Immature natural killer cell (primary cell): Measurements from ENCODE around the gene MVB12B. TPM values are rescaled to one million over a fixed set of nuclear protein-coding genes. Genes with fewer than 3 reads are reported as not detected.
"Not testable (repeated sequence)": the region's sequence is repeated elsewhere in the genome, so short reads cannot be mapped to it uniquely, and the experiment has no call there.

Source experiments
- DNase-seq, 3 donors: peaks; one replicate each; pipeline ENCODE4 v3.0.0; 2022; ENCODE audit warnings: mixed read lengths in 1 of 3
- H3K27ac Mint-ChIP-seq, 6 donors: one replicate each; pipeline ENCODE4 v1.8.0; 2020; ENCODE audit warnings: mixed read lengths in 6 of 6, mild to moderate bottlenecking in 5 of 6, inconsistent platforms in 4 of 6, moderate library complexity in 3 of 6
- H3K27me3 Mint-ChIP-seq, 3 donors: one replicate each; pipeline ENCODE4 v1.8.0; 2020 to 2021; ENCODE audit warnings: low read depth in 3 of 3, mild to moderate bottlenecking in 3 of 3, mixed read lengths in 3 of 3, moderate library complexity in 3 of 3, inconsistent platforms in 1 of 3
- H3K36me3 Mint-ChIP-seq, 3 donors: one replicate each; pipeline ENCODE4 v1.8.0; 2020; ENCODE audit warnings: mixed read lengths in 3 of 3, inconsistent platforms in 2 of 3, mild to moderate bottlenecking in 2 of 3
- H3K4me1 Mint-ChIP-seq, 2 donors: one replicate each; pipeline ENCODE4 v1.8.0; 2020; ENCODE audit warnings: inconsistent platforms in 2 of 2, mild to moderate bottlenecking in 2 of 2, mixed read lengths in 2 of 2, moderate library complexity in 1 of 2
- H3K4me3 Mint-ChIP-seq, 5 donors: one replicate each; pipeline ENCODE4 v1.8.0; 2020; ENCODE audit warnings: mild to moderate bottlenecking in 5 of 5, mixed read lengths in 5 of 5, inconsistent platforms in 3 of 5, moderate library complexity in 3 of 5
- H3K9me3 Mint-ChIP-seq, 6 donors: one replicate each; pipeline ENCODE4 v1.8.0; 2020; ENCODE audit warnings: mild to moderate bottlenecking in 6 of 6, mixed read lengths in 6 of 6, inconsistent platforms in 4 of 6, moderate library complexity in 3 of 6
- polyA plus RNA-seq, 3 donors: library from polyadenylated mRNA; unstranded; fragments of 300-500 nt; fragmentation: Illumina TruSeq; gene quantifications; one replicate each; pipeline ENCODE4 v1.2.3, GENCODE V29; 2021

The MVB12B gene
- polyA plus RNA-seq, 3 donors from 2014 or later = 0.54 to 1.2 TPM; not detected in 1

GRCh38 chr9:126536131-126536530 lies 209.5 kb downstream of the MVB12B start:
- Mint-ChIP-seq H3K27ac (no peak overlapping the region), H3K9me3 (no peaks in the 10 kb centered on the region), H3K36me3 (no peaks in the 10 kb centered on the region), H3K4me1 (no peaks in the 10 kb centered on the region), H3K27me3 (peaks cover 3 to 8% (median 6%) of the 10 kb centered on the region in 3 donors), H3K4me3 (no peak overlapping the region)
- no peak for DNase-seq

- peaks cover 3 to 8% (median 6%) of the 10 kb centered on the region in 3 donors for H3K27me3 Mint-ChIP-seq
- DNase-seq = no peak
- H3K27ac Mint-ChIP-seq = no peak overlapping the region
- H3K4me3 Mint-ChIP-seq = no peak overlapping the region
- no peaks in the 10 kb centered on the region for H3K36me3 Mint-ChIP-seq
- no peaks in the 10 kb centered on the region for H3K9me3 Mint-ChIP-seq
- H3K4me1 Mint-ChIP-seq = no peaks in the 10 kb centered on the region
Measured at GRCh38 chr9:126536841-126537465, 210.3 kb downstream of the MVB12B start.

GRCh38 chr9:126538550-126538949 lies 211.9 kb downstream of the MVB12B start:
- no peaks in the 10 kb centered on the region for H3K4me1 Mint-ChIP-seq
- no peak overlapping the region for H3K4me3 Mint-ChIP-seq
- no peaks in the 10 kb centered on the region for H3K9me3 Mint-ChIP-seq
- no peak for DNase-seq
- no peak overlapping the region for H3K27ac Mint-ChIP-seq
- H3K36me3 Mint-ChIP-seq = no peaks in the 10 kb centered on the region
- peaks cover 2 to 8% (median 3%) of the 10 kb centered on the region in 3 donors for H3K27me3 Mint-ChIP-seq

- H3K36me3 Mint-ChIP-seq, H3K4me3 Mint-ChIP-seq, H3K9me3 Mint-ChIP-seq, DNase-seq, H3K4me1 Mint-ChIP-seq, H3K27me3 Mint-ChIP-seq, H3K27ac Mint-ChIP-seq: not testable (repeated sequence)
Measured at GRCh38 chr9:126540398-126540797, 213.8 kb downstream of the MVB12B start.

- no peak for DNase-seq
- Mint-ChIP-seq H3K27ac (no peak overlapping the region), H3K4me1 (no peaks in the 10 kb centered on the region), H3K36me3 (no peaks in the 10 kb centered on the region), H3K27me3 (peaks cover 0 to 8% (median 2%) of the 10 kb centered on the region in 3 donors), H3K9me3 (no peaks in the 10 kb centered on the region), H3K4me3 (no peak overlapping the region)
Measured at GRCh38 chr9:126543490-126543889, 216.9 kb downstream of the MVB12B start.

GRCh38 chr9:126545106-126545505 lies 218.5 kb downstream of the MVB12B start:
- peaks cover 2% of the 10 kb centered on the region in 3 donors for H3K27me3 Mint-ChIP-seq
- H3K4me3 Mint-ChIP-seq = no peak overlapping the region
- H3K36me3 Mint-ChIP-seq = no peaks in the 10 kb centered on the region
- H3K4me1 Mint-ChIP-seq = no peaks in the 10 kb centered on the region
- no peak overlapping the region for H3K27ac Mint-ChIP-seq
- H3K9me3 Mint-ChIP-seq = no peaks in the 10 kb centered on the region
- no peak for DNase-seq

- H3K36me3 Mint-ChIP-seq = no peaks in the 10 kb centered on the region
- no peak for DNase-seq
- no peak overlapping the region for H3K27ac Mint-ChIP-seq
- peaks cover 0 to 5% (median 2%) of the 10 kb centered on the region in 3 donors for H3K27me3 Mint-ChIP-seq
- H3K4me1 Mint-ChIP-seq = no peaks in the 10 kb centered on the region
- no peaks in the 10 kb centered on the region for H3K9me3 Mint-ChIP-seq
- H3K4me3 Mint-ChIP-seq = no peak overlapping the region
Measured at GRCh38 chr9:126546036-126546435, 219.4 kb downstream of the MVB12B start.

- Mint-ChIP-seq H3K4me3 (no peak overlapping the region), H3K27ac (no peak overlapping the region), H3K9me3 (no peaks in the 10 kb centered on the region), H3K4me1 (no peaks in the 10 kb centered on the region), H3K27me3 (peaks cover 0 to 5% (median 2%) of the 10 kb centered on the region in 3 donors), H3K36me3 (no peaks in the 10 kb centered on the region)
- no peak for DNase-seq
Measured at GRCh38 chr9:126548312-126548711, 221.7 kb downstream of the MVB12B start.

- no peaks in the 10 kb centered on the region for H3K36me3 Mint-ChIP-seq
- no peaks in the 10 kb centered on the region for H3K9me3 Mint-ChIP-seq
- H3K4me1 Mint-ChIP-seq = no peaks in the 10 kb centered on the region
- H3K4me3 Mint-ChIP-seq = no peak overlapping the region
- peaks cover 0 to 5% (median 2%) of the 10 kb centered on the region in 3 donors for H3K27me3 Mint-ChIP-seq
- no peak overlapping the region for H3K27ac Mint-ChIP-seq
- no peak for DNase-seq
Measured at GRCh38 chr9:126549246-126550006, 222.8 kb downstream of the MVB12B start.

GRCh38 chr9:126550891-126551351 lies 224.3 kb downstream of the MVB12B start:
- peaks cover 0 to 4% (median 2%) of the 10 kb centered on the region in 3 donors for H3K27me3 Mint-ChIP-seq
- H3K9me3 Mint-ChIP-seq = no peaks in the 10 kb centered on the region
- no peaks in the 10 kb centered on the region for H3K36me3 Mint-ChIP-seq
- no peak for DNase-seq
- no peaks in the 10 kb centered on the region for H3K4me1 Mint-ChIP-seq
- H3K27ac Mint-ChIP-seq = no peak overlapping the region
- H3K4me3 Mint-ChIP-seq = no peak overlapping the region

- Mint-ChIP-seq H3K36me3 (no peaks in the 10 kb centered on the region), H3K4me3 (no peak overlapping the region), H3K4me1 (no peaks in the 10 kb centered on the region), H3K9me3 (no peaks in the 10 kb centered on the region), H3K27me3 (peaks cover 0 to 4% (median 2%) of the 10 kb centered on the region in 3 donors), H3K27ac (no peak overlapping the region)
- no peak for DNase-seq
Measured at GRCh38 chr9:126551812-126552211, 225.2 kb downstream of the MVB12B start.

- no peaks in the 10 kb centered on the region for H3K9me3 Mint-ChIP-seq
- no peak for DNase-seq
- H3K27me3 Mint-ChIP-seq = peaks cover 4 to 10% (median 4%) of the 10 kb centered on the region in 3 donors
- H3K36me3 Mint-ChIP-seq = no peaks in the 10 kb centered on the region
- no peak overlapping the region for H3K4me3 Mint-ChIP-seq
- no peaks in the 10 kb centered on the region for H3K4me1 Mint-ChIP-seq
- H3K27ac Mint-ChIP-seq = no peak overlapping the region
Measured at GRCh38 chr9:126554292-126554691, 227.7 kb downstream of the MVB12B start.

GRCh38 chr9:126555421-126555820 lies 228.8 kb downstream of the MVB12B start:
- not testable (repeated sequence) for H3K4me3 Mint-ChIP-seq, DNase-seq, H3K9me3 Mint-ChIP-seq, H3K27ac Mint-ChIP-seq, H3K4me1 Mint-ChIP-seq, H3K36me3 Mint-ChIP-seq
- peaks cover 3 to 13% (median 9%) of the 10 kb centered on the region in 3 donors for H3K27me3 Mint-ChIP-seq
